Ectodermal cell (in vitro differentiated cells): ENCODE measurements around the gene TPRG1L.
"Not testable (repeated sequence)": the region's sequence is repeated elsewhere in the genome, so short reads cannot be mapped to it uniquely, and the experiment has no call there.

Source experiments
- H3K27ac ChIP-seq: 2 replicates; pipeline ENCODE4 v1.7.0; 2013; ENCODE audit warnings: mild to moderate bottlenecking, low read depth, low read length; ENCODE audit not compliant: insufficient read depth, poor library complexity, severe bottlenecking
- H3K27me3 ChIP-seq: 2 replicates; pipeline ENCODE4 v1.7.0; 2013; ENCODE audit warnings: mild to moderate bottlenecking, low read length; ENCODE audit not compliant: insufficient read depth, control insufficient read depth, poor library complexity, severe bottlenecking
- H3K36me3 ChIP-seq: one replicate; pipeline ENCODE4 v1.7.0; 2013; ENCODE audit warnings: low read length; ENCODE audit not compliant: control insufficient read depth, insufficient read depth
- H3K4me1 ChIP-seq: one replicate; pipeline ENCODE4 v1.7.0; 2013; ENCODE audit warnings: low read length; ENCODE audit not compliant: control insufficient read depth, insufficient read depth
- H3K4me3 ChIP-seq: 2 replicates; pipeline ENCODE4 v1.7.0; 2013; ENCODE audit warnings: low read depth, low read length, control low read depth; ENCODE audit not compliant: insufficient read depth
- H3K9me3 ChIP-seq: 2 replicates; pipeline ENCODE4 v1.7.0; 2013; ENCODE audit warnings: mild to moderate bottlenecking, low read length, moderate library complexity; ENCODE audit not compliant: control insufficient read depth
- WGBS, 2 experiments: methylation state at CpG; one replicate each; pipeline ENCODE4 v1.1.7; 2013; ENCODE audit warnings: missing lambda C conversion rate in 2 of 2; 5-methylcytosine and 5-hydroxymethylcytosine counted together

TPRG1L gene

DNA sequence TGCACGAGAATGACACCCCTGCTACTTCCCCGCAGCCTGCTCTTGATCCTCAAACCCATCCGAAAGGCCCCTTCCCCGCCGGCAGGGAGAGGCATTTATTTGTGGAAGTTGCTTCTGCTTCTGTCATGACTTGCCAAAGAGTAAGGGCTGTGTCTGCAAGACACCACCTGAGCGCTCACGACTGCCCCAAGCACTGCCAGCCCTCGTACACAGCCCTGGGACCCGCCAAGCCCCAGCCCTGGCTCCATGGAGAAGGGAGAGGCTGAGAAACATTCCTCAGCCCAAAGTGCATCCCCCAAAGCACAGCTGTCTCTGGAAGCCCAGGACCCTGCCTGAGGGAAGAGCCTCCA, 6.3 kb upstream of the TPRG1L start:
- Histone ChIP-seq H3K27ac (no peak overlapping the region), H3K27me3 (peaks cover 9% of the 10 kb centered on the region), H3K4me1 (peaks cover 14% of the 10 kb centered on the region), H3K4me3 (no peak overlapping the region), H3K36me3 (no peaks in the 10 kb centered on the region), H3K9me3 (no peaks in the 10 kb centered on the region)
- WGBS, 2 experiments, result 85 to 89% methylated on average over 9 of the region's 9 CpGs

DNA sequence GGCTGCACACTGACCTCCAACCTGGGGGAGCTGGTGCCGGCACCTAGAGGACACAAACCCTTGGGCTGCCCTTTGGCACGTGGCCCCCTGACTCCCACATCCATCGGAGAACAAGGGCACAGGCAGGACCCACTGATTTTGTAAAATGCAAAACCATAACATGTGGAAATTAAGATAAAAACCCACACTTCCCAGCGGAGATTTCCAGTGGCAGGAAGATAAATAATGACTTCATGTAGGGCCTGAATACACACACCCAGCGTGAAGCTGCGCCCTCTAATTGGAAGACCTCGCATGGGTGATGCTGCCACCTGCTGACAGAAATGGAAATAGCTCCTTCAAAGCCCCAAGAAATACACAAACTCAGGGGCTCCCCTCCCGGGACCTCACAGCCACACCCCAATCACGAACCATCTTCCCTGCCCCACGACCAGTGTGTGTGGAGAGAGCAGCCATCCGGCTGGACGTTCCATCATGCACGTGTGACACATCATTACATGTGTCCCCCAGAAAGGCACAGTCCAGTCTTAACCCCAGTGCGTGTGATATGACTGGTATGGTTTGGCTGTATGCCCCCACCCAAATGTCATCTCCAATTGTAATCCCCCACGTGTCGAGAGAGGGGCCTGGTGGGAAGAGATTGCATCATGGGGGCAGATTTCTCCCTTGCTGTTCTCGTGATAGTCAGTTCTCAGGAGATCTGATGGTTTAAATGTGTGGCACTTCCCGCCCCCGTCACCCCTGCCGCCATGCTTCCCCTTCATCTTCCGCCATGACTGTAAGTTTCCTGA, 5.7 kb upstream of the TPRG1L start:
- Histone ChIP-seq H3K4me3 (no peak overlapping the region), H3K9me3 (no peaks in the 10 kb centered on the region), H3K4me1 (peaks cover 8% of the 10 kb centered on the region), H3K36me3 (no peaks in the 10 kb centered on the region), H3K27ac (no peak overlapping the region), H3K27me3 (peaks cover 9% of the 10 kb centered on the region)
- WGBS, 2 experiments, result 28 to 29% methylated on average over 21 of the region's 21 CpGs

DNA sequence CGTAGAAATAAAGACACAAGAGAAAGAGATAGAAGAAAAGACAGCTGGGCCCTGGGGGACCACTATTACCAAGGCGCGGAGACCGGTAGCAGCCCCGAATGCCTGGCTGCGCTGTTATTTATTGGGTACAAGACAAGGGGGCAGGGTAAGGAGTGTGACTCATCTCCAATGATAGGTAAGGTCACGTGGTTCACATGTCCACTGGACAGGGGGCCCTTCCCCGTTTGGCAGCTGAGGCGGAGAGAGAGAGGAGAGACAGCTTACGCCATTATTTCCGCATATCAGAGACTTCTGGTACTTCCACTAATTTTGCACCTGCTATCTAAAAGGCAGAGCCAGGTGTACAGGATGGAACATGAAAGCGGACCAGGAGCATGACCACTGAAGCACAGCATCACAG, 4.1 kb upstream of the TPRG1L start:
- no peak overlapping the region for H3K27ac ChIP-seq
- H3K9me3 ChIP-seq, result no peaks in the 10 kb centered on the region
- no peaks in the 10 kb centered on the region for H3K4me1 ChIP-seq
- 92% methylated on average over 12 of the region's 12 CpGs for WGBS, 2 experiments
- peaks cover 9% of the 10 kb centered on the region for H3K27me3 ChIP-seq
- no peak overlapping the region for H3K4me3 ChIP-seq
- H3K36me3 ChIP-seq, result no peaks in the 10 kb centered on the region

DNA sequence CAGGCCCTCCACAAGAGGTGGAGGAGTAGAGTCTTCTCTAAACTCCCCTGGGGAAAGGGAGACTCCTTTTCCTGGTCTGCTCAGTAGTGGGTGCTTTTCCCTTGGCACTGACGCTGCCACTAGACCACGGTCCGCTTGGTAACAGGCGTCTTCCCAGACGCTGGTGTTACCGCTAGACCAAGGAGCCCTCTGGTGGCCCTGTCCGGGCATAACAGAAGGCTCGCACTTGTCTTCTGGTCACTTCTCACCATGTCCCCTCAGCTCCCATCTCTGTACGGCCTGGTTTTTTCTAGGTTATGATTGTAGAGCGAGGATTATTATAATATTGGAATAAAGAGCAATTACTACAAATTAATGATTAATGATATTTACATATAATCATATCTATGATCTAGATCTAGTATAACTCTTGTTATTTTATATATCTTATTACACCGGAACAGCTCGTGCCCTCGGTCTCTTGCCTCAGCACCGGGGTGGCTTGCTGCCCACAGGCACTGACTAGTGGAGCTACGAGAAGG, 3.6 kb upstream of the TPRG1L start:
- not testable (repeated sequence) for H3K4me3 ChIP-seq, H3K27ac ChIP-seq, H3K9me3 ChIP-seq, H3K4me1 ChIP-seq, H3K27me3 ChIP-seq, H3K36me3 ChIP-seq
- WGBS, 2 experiments, result 50 to 82% methylated on average over 5 to 8 of the region's 15 CpGs

DNA sequence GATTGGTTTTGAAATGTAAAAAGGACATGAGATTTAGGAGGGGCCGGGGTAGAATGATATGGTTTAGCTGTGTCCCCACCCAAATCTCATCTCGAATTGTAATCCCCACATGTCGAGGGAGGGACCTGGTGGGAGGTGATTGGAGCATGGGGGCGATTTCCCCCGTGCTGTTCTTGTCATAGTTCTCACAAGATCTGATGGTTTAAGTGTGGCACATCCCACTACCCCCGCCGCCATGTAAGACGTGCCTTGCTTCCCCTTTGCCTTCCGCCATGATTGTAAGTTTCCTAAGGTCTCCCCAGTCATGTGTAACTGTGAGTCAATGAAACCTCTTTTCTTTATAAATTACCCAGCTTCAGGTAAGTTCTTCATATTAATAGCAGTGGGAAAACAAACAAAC, 2.7 kb upstream of the TPRG1L start:
- H3K27me3 ChIP-seq, H3K4me3 ChIP-seq, H3K4me1 ChIP-seq, H3K27ac ChIP-seq, H3K9me3 ChIP-seq, H3K36me3 ChIP-seq: not testable (repeated sequence)
- 75 to 88% methylated on average over 8 to 9 of the region's 9 CpGs for WGBS, 2 experiments

DNA sequence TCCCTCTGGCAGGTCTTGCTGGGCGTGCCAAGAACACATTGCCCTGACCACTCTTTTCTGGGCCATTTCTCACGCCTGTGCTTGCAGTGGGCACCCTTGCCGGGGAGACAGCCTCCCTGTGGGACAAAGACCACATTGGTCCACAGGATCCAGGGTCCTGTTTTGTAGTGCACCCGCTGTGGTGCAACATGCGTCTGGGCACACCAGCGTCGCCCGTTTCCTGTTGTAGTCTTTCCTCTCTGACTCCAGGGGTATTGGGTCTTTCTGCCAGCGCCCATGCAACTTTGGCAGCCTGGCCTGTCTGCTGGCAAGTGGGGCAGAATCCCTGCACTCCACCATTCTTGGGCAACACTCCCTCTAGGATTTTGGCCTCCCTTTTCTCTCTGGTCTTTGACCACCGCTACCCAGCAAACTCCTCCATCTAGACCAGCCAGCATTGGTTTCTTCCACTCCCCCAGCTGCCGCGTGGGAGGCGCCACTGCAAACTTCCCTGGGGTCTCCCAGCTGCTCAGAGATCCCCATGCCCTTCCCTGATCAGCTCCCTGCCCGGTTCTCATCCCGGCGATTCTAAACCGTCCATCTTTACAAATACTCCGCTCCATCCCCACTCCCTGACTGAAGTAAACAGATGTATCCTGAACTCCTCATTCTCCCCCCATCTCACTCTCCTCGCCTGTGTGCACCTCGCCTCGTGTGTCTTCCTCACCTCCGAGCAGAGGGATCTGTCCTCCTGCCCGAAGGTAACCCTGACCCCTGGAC, 1.2 kb upstream of the TPRG1L start:
- H3K4me1 ChIP-seq, result no peaks in the 10 kb centered on the region
- H3K9me3 ChIP-seq, result no peaks in the 10 kb centered on the region
- H3K27me3 ChIP-seq, result peaks cover 9% of the 10 kb centered on the region
- H3K36me3 ChIP-seq, result peaks cover 10% of the 10 kb centered on the region
- H3K27ac ChIP-seq, result no peak overlapping the region
- peak overlapping the region; percentile 94 for H3K4me3 ChIP-seq
- WGBS, 2 experiments, result 42 to 43% methylated on average over 23 of the region's 23 CpGs

DNA sequence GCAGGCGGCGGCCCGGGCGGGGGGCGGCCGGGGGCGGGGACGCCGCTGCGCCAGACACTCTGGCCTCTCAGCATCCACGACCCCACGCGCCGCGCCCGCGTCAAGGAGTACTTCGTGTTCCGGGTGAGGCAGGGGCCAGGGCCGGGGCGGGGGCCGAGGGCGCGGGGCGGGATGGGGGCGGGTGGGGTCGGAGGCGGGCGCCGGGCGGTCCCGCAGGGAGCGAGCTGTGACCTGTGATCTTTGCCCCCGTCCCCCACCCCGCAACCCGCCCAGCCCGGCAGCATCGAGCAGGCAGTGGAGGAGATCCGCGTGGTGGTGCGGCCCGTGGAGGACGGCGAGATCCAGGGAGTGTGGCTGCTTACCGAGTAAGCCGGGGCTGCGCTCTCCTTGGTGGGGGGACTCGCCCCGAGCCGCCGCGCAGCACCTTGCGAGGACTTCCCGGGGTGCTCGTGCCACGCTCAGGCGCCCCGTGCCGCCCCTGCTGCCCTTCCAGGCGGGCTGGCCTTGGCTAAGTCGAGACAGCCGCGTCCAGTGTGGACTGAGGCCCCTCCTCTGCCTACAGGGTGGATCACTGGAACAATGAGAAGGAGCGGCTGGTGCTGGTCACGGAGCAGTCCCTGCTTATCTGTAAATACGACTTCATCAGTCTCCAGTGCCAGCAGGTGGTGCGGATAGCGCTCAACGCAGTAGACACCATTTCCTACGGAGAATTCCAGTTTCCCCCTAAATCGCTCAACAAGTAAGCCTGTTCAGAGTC, 514 bp downstream of the TPRG1L start:
- no peaks in the 10 kb centered on the region for H3K4me1 ChIP-seq
- H3K36me3 ChIP-seq, result peaks cover 21% of the 10 kb centered on the region
- WGBS, 2 experiments, result 2 to 3% methylated on average over 71 of the region's 71 CpGs
- peaks cover 5% of the 10 kb centered on the region for H3K27me3 ChIP-seq
- H3K9me3 ChIP-seq, result no peaks in the 10 kb centered on the region
- H3K27ac ChIP-seq, result peak overlapping the region; percentile 16
- H3K4me3 ChIP-seq, result peak overlapping the region; percentile 94

DNA sequence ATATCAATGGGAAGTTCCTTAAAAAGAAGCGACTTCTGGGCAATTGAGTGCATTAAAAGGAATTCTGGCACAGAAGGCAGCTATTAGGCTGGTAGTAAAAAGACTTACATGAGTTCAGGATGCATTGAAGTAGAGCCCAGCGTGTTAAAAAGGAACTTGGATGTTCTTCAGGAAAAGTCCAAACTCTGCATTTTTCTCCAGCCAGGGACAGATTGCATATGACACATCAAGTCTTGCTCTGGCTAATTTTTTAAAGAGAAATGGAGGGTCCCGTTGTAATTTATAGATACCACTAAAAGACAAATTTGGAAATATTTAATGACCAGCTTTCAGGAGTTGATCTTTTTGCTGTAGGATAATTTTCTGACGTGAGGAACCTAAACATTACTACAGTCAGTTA, 1.2 kb downstream of the TPRG1L start:
- WGBS, 2 experiments, result 94 to 96% methylated on average over 4 of the region's 4 CpGs
- H3K27ac ChIP-seq, result no peak overlapping the region

DNA sequence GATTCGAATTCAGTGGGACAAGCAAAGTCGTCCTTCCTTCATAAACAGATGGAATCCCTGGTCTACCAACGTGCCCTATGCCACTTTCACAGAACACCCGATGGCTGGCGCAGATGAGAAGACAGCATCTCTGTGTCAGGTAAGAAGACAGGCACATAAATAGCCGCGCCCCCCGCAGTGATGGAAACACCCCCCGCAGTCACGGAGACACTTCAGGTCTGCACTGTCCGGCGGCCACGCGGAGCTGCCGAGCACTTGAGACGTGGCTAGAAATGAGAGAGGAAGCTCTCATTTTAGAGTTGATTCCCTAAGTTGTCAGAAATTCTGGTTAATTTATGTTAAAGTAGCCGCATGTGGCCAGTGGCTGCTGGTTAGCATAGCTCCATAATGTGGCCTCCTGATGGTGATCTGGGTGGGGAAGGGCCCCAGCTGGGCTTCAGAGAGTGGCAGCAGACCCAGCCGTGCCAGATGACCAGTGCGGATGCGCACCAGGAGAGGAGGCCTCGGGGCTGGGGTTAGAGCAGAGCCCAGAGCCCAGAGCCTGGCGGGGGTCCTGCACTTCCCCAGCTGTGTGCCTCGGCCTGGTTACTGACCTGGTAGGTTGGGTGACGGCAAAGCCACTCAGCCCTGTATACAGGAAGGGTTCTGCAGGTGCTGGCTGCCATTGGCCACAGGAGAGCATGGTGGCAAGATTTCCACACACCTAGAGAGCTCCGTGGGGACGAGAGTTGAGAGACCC, 2.9 kb downstream of the TPRG1L start:
- WGBS, 2 experiments, result 95 to 97% methylated on average over 26 of the region's 26 CpGs
- no peak overlapping the region for H3K4me3 ChIP-seq
- H3K27me3 ChIP-seq, result no peaks in the 10 kb centered on the region
- H3K4me1 ChIP-seq, result peaks cover 13% of the 10 kb centered on the region
- H3K9me3 ChIP-seq, result no peaks in the 10 kb centered on the region
- no peak overlapping the region for H3K27ac ChIP-seq
- H3K36me3 ChIP-seq, result peaks cover 21% of the 10 kb centered on the region

More for the DNA sequence above, 1.2 kb downstream of the TPRG1L start:
- Histone ChIP-seq H3K4me1 (no peaks in the 10 kb centered on the region), H3K4me3 (peak overlapping the region; percentile 94), H3K27me3 (no peaks in the 10 kb centered on the region), H3K9me3 (no peaks in the 10 kb centered on the region), H3K36me3 (peaks cover 21% of the 10 kb centered on the region)
